Stomach (tissue), 9 donors: ENCODE results near the gene BLOC1S2. TPM values are rescaled to one million over a fixed set of nuclear protein-coding genes. Genes with fewer than 3 reads are reported as not detected.
A peak's percentile ranks its signal among the peaks of the same experiment; 100 is the strongest.

Experiments
- DNase-seq, 2 donors: peaks; one replicate each; pipeline versions ENCODE4 v3.0.0 to v3.0.0-alpha.2; 2013 to 2019
- H3K27ac ChIP-seq, 5 donors: fragments of 200-600 bp in 4 of 5; sonication (generic) in 4 of 5; one replicate each; pipeline ENCODE4 v1.5.1; 2013 to 2019; ENCODE audit warnings: mild to moderate bottlenecking in 1 of 5, moderate library complexity in 1 of 5
- H3K27me3 ChIP-seq, 3 donors: fragments of 200-600 bp; sonication (generic); one replicate each; pipeline ENCODE4 v1.5.1; 2017 to 2019; ENCODE audit warnings: mixed run types in 1 of 3
- H3K36me3 ChIP-seq, 4 donors: fragments of 200-600 bp; sonication (generic); 1 replicate in 3 of 4; 2 replicates in 1 of 4; pipeline ENCODE4 v1.5.1; 2016 to 2019
- H3K4me1 ChIP-seq, 4 donors: fragments of 200-600 bp; sonication (generic); one replicate each; pipeline ENCODE4 v1.5.1; 2016 to 2019
- H3K4me3 ChIP-seq, 4 donors: fragments of 200-600 bp; sonication (generic) in 3 of 4; one replicate each; pipeline ENCODE4 v1.5.1; 2016 to 2019; ENCODE audit warnings: mild to moderate bottlenecking in 1 of 4
- H3K9me3 ChIP-seq, 4 donors: fragments of 200-600 bp; sonication (generic); one replicate each; pipeline ENCODE4 v1.5.1; 2016 to 2019
- EP300 ChIP-seq: sonication (generic); formaldehyde crosslinking; IDR thresholded peaks from one replicate; pipeline ENCODE4 v1.6.1; 2017; ENCODE audit warnings: antibody characterized with exemption
- POLR2A ChIP-seq, 4 donors: fragments of 450-650 bp; IDR thresholded peaks; one replicate each; pipeline ENCODE4 v1.6.1; 2016; ENCODE audit warnings: antibody characterized with exemption in 4 of 4, control low read depth in 2 of 4, mild to moderate bottlenecking in 1 of 4, moderate library complexity in 1 of 4
- POLR2AphosphoS5 ChIP-seq, 3 donors: sonication (generic); formaldehyde crosslinking; IDR thresholded peaks; one replicate each; pipeline ENCODE4 v1.6.1; 2016; ENCODE audit warnings: antibody characterized with exemption in 3 of 3
- WGBS, 5 donors: extraction: QIAGEN DNeasy Blood & Tissue Kit in 3 of 5; methylation state at CpG; one replicate each; pipeline versions ENCODE4 v1.1.5 to v1.1.7; 2013 to 2018; 5-methylcytosine and 5-hydroxymethylcytosine counted together
- intact Hi-C: fragments of 100-400 bp; cut with DNase I; formaldehyde crosslinking; loops from one replicate; pipeline ENCODE4 v1.15.1; 2023; ENCODE audit warnings: low total_unique reads
- polyA plus RNA-seq, 3 donors: library from polyadenylated mRNA; stranded (reverse); fragments of 200-250 nt; gene quantifications; one replicate each; pipeline ENCODE4 v1.2.3, GENCODE V29; 2013
- small RNA-seq, 4 donors: library from RNA; depleted of rRNA; stranded (forward); fragments of <200 nt; gene quantifications; one replicate each; pipeline ENCODE3, GENCODE V24; 2016
- total RNA-seq, 5 donors: library from RNA; depleted of rRNA; stranded (reverse); fragments of >200 nt; gene quantifications; one replicate each; pipeline versions ENCODE4 v1.1.0 to v1.2.3, GENCODE V29; 2014 to 2016
- TF ChIP-seq, protein P1 (sequence below), 7 experiments: fragments of 450-650 bp in 4 of 7; fragments of 200-600 bp in 3 of 7; sonication (generic) in 3 of 7; IDR thresholded peaks; one replicate each; pipeline ENCODE4 v1.5.1; 2016 to 2019; ENCODE audit warnings: antibody characterized with exemption in 7 of 7, control low read depth in 2 of 7, mild to moderate bottlenecking in 1 of 7
- donor health status: healthy with polysubstance abuse.
- donor health status: Bipolar disorder and iron deficiency.
- donor health status: healthy.

Gene BLOC1S2
- total and polyA plus RNA-seq, 8 donors, result 0.87 to 51.0 (median 33.4) TPM; not detected in 1

GRCh38 chr10:100238429-100238828 is 48.1 kb downstream of the BLOC1S2 start:
- TF ChIP-seq POLR2AphosphoS5 (IDR thresholded peaks at IDR 0.05), result no peak
- TF ChIP-seq, protein P1, sequence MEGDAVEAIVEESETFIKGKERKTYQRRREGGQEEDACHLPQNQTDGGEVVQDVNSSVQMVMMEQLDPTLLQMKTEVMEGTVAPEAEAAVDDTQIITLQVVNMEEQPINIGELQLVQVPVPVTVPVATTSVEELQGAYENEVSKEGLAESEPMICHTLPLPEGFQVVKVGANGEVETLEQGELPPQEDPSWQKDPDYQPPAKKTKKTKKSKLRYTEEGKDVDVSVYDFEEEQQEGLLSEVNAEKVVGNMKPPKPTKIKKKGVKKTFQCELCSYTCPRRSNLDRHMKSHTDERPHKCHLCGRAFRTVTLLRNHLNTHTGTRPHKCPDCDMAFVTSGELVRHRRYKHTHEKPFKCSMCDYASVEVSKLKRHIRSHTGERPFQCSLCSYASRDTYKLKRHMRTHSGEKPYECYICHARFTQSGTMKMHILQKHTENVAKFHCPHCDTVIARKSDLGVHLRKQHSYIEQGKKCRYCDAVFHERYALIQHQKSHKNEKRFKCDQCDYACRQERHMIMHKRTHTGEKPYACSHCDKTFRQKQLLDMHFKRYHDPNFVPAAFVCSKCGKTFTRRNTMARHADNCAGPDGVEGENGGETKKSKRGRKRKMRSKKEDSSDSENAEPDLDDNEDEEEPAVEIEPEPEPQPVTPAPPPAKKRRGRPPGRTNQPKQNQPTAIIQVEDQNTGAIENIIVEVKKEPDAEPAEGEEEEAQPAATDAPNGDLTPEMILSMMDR (IDR thresholded peaks at IDR 0.05), result no peak
- TF ChIP-seq EP300, result no peak
- TF ChIP-seq POLR2A (IDR thresholded peaks at IDR 0.05), result no peak
- intact Hi-C loops, result no loop called here
- H3K36me3 ChIP-seq, result peaks cover 12 to 98% (median 98%) of the 10 kb centered on the region in 4 donors
- no peaks in the 10 kb centered on the region for H3K9me3 ChIP-seq
- H3K27ac ChIP-seq, result no peak overlapping the region
- no peak overlapping the region for H3K4me3 ChIP-seq
- 86 to 94% (median 92%) methylated on average over 7 of the region's 7 CpGs for WGBS, 5 donors
- H3K27me3 ChIP-seq, result no peaks in the 10 kb centered on the region
- DNase-seq, result no peak
- no peaks in the 10 kb centered on the region for H3K4me1 ChIP-seq

DNA sequence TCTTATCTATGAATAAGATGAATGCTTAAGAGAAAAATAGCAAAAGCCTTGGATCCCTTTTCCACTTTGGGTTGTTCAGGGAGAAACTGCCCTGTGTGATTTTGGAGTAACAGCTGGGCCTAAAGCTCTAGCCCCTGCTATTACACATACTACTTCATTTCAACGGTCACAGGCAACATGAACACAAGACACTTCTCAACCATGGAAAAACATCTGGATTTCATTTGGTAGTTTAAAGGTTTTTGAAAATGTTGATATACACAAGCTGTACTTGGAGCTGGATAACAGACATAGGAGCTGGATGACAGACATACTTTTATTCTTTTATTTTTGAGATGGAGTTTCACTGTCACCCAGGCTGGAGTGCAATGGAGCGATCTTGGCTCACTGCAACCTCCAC is 54.4 kb downstream of the BLOC1S2 start:
- H3K9me3 ChIP-seq, result no peaks in the 10 kb centered on the region
- H3K27ac ChIP-seq, result no peak overlapping the region
- H3K4me3 ChIP-seq, result no peak overlapping the region
- intact Hi-C loops, result no loop called here
- peaks cover 7 to 27% (median 20%) of the 10 kb centered on the region in 4 donors for H3K4me1 ChIP-seq
- WGBS, 5 donors, result 74 to 87% (median 83%) methylated on average over 2 of the region's 2 CpGs
- no peaks in the 10 kb centered on the region for H3K27me3 ChIP-seq
- TF ChIP-seq, protein P1 (IDR thresholded peaks at IDR 0.05), result no peak
- TF ChIP-seq POLR2A (IDR thresholded peaks at IDR 0.05) (no peak), POLR2AphosphoS5 (IDR thresholded peaks at IDR 0.05) (no peak), EP300 (no peak)
- DNase-seq, result no peak
- H3K36me3 ChIP-seq, result peaks cover 9 to 55% (median 55%) of the 10 kb centered on the region in 4 donors

GRCh38 chr10:100229819-100230422 is 56.6 kb downstream of the BLOC1S2 start:
- DNase-seq, result no peak
- Histone ChIP-seq H3K9me3 (no peaks in the 10 kb centered on the region), H3K4me3 (peak overlapping the region; percentile 83 to 98 (median 98)), H3K4me1 (peaks cover 7 to 27% (median 20%) of the 10 kb centered on the region in 4 donors), H3K27ac (peak overlapping the region; percentile 74 to 91 (median 85)), H3K36me3 (peaks cover 13 to 43% (median 42%) of the 10 kb centered on the region in 4 donors), H3K27me3 (no peaks in the 10 kb centered on the region)
- no peak for TF ChIP-seq EP300
- no peak for TF ChIP-seq POLR2AphosphoS5 (IDR thresholded peaks at IDR 0.05)
- TF ChIP-seq POLR2A (IDR thresholded peaks at IDR 0.05), result no peak
- TF ChIP-seq, protein P1 (IDR thresholded peaks at IDR 0.05), result no peak
- intact Hi-C loops, result no loop called here
- WGBS, 5 donors, result 54 to 64% (median 59%) methylated on average over 21 of the region's 21 CpGs

- Histone ChIP-seq H3K9me3 (no peaks in the 10 kb centered on the region), H3K27ac (no peak overlapping the region), H3K27me3 (no peaks in the 10 kb centered on the region), H3K4me1 (peaks cover 7 to 18% (median 10%) of the 10 kb centered on the region in 4 donors), H3K36me3 (peaks cover 26 to 70% (median 69%) of the 10 kb centered on the region in 4 donors), H3K4me3 (no peak overlapping the region)
- intact Hi-C loops, result no loop called here
- WGBS, 5 donors, result 76 to 92% (median 80%) methylated on average over 5 of the region's 5 CpGs
- no peak for TF ChIP-seq POLR2AphosphoS5 (IDR thresholded peaks at IDR 0.05)
- TF ChIP-seq POLR2A (IDR thresholded peaks at IDR 0.05), result no peak
- no peak for TF ChIP-seq EP300
- TF ChIP-seq, protein P1 (IDR thresholded peaks at IDR 0.05), result no peak
- no peak for DNase-seq
Observed at GRCh38 chr10:100223879-100224278, 62.6 kb downstream of the BLOC1S2 start.

Small RNA genes within 50 kb of the gene (small RNA-seq; reads per million reads assigned to genes)
- gene RNU6-422P (0 reads per million in 4 donors), gene SNORA12 (15.3 to 47.8 (median 30.7) reads per million in 4 donors)

Other genes with a start within 250 kb of the BLOC1S2 start
- gene CPN1, start 204.8 kb downstream of the BLOC1S2 start, total RNA-seq, result not detected
- gene CPN1, start 204.8 kb downstream of the BLOC1S2 start, polyA plus RNA-seq, result not detected
- 10 to 100 TPM in 2 of 5 donors, 1 to 10 TPM in 3; 5.8 to 61.5 (median 9.8) TPM for gene ERLIN1, start 100.7 kb downstream of the BLOC1S2 start, total RNA-seq
- 1 to 10 TPM; 4.4 to 9.5 (median 5.9) TPM for gene ERLIN1, start 100.7 kb downstream of the BLOC1S2 start, polyA plus RNA-seq
- gene CHUK, start 57.1 kb downstream of the BLOC1S2 start, total RNA-seq, result 10 to 100 TPM in 4 of 5 donors, under 1 TPM in 1; 0.58 to 39.7 (median 15.6) TPM
- 10 to 100 TPM in 2 of 3 donors, 1 to 10 TPM in 1; 6.9 to 17.7 (median 11.7) TPM for gene CHUK, start 57.1 kb downstream of the BLOC1S2 start, polyA plus RNA-seq
- gene CWF19L1, start 19.0 kb downstream of the BLOC1S2 start, total RNA-seq, result 10 to 100 TPM in 2 of 5 donors, 1 to 10 TPM in 3; 1.2 to 39.7 (median 8.1) TPM
- gene CWF19L1, start 19.0 kb downstream of the BLOC1S2 start, polyA plus RNA-seq, result 10 to 100 TPM; 12.5 to 14.1 (median 13.3) TPM
- under 1 TPM in 1 of 5 donors, not detected in 4; 0.89 TPM for gene PKD2L1, start 43.5 kb upstream of the BLOC1S2 start, total RNA-seq
- under 1 TPM in 1 of 3 donors, not detected in 2; 0.23 TPM for gene PKD2L1, start 43.5 kb upstream of the BLOC1S2 start, polyA plus RNA-seq
- 10 to 100 TPM in 3 of 5 donors, 1 to 10 TPM in 2; 2.3 to 36.2 (median 28.5) TPM for gene SCD, start 60.6 kb upstream of the BLOC1S2 start, total RNA-seq
- 10 to 100 TPM in 2 of 3 donors, 1 to 10 TPM in 1; 5.5 to 19.1 (median 16.6) TPM for gene SCD, start 60.6 kb upstream of the BLOC1S2 start, polyA plus RNA-seq
- gene WNT8B, start 176.3 kb upstream of the BLOC1S2 start, total RNA-seq, result not detected
- not detected for gene WNT8B, start 176.3 kb upstream of the BLOC1S2 start, polyA plus RNA-seq
- 10 to 100 TPM in 3 of 5 donors, 1 to 10 TPM in 2; 6.2 to 47.4 (median 25.4) TPM for gene SEC31B, start 233.2 kb upstream of the BLOC1S2 start, total RNA-seq
- gene SEC31B, start 233.2 kb upstream of the BLOC1S2 start, polyA plus RNA-seq, result 1 to 10 TPM in 2 of 3 donors, under 1 TPM in 1; 0.68 to 8.3 (median 1.4) TPM
- gene NDUFB8, start 243.2 kb upstream of the BLOC1S2 start, total RNA-seq, result 100 to 1,000 TPM in 2 of 5 donors, 10 to 100 TPM in 3; 33.0 to 174 (median 77.9) TPM
- 100 to 1,000 TPM; 317 to 362 (median 334) TPM for gene NDUFB8, start 243.2 kb upstream of the BLOC1S2 start, polyA plus RNA-seq
- gene HIF1AN, start 249.3 kb upstream of the BLOC1S2 start, total RNA-seq, result 10 to 100 TPM in 2 of 5 donors, 1 to 10 TPM in 3; 4.7 to 19.6 (median 8.5) TPM
- gene HIF1AN, start 249.3 kb upstream of the BLOC1S2 start, polyA plus RNA-seq, result 1 to 10 TPM; 3.2 to 5.9 (median 3.6) TPM